Measurements from ENCODE around the gene ZFHX3.
A peak's percentile ranks its signal among the peaks of the same experiment; 100 is the strongest.

ZFHX3 gene

GRCh38 chr16:72838951-72839350 lies 209.0 kb downstream of the ZFHX3 start:
- Histone ChIP-seq H3K4me1 (peaks cover 9% of the 10 kb centered on the region), H3K36me3 (0 out of 2 replicates have a peak, but pooled peaks cover 4% of the 10 kb centered on the region), H3K4me3 (ENCODE audit: low read depth, low read length) (no peak overlapping the region), H3K27me3 (no peaks in the 10 kb centered on the region), H3K9me3 (no peaks in the 10 kb centered on the region)
- TF ChIP-seq CTCF (IDR thresholded peaks at IDR 0.05; ENCODE audit: low read depth, low read length), result no peak
- DNase-seq, result no peak

GRCh38 chr16:72838586-72838910 lies 209.4 kb downstream of the ZFHX3 start:
- no peak overlapping the region for H3K4me3 ChIP-seq (ENCODE audit: low read depth, low read length)
- no peak for TF ChIP-seq CTCF (IDR thresholded peaks at IDR 0.05; ENCODE audit: low read depth, low read length)
- DNase-seq, result no peak

GRCh38 chr16:72837846-72838585 lies 209.9 kb downstream of the ZFHX3 start:
- no peaks in the 10 kb centered on the region for H3K27me3 ChIP-seq
- peaks cover 14% of the 10 kb centered on the region for H3K4me1 ChIP-seq
- 0 out of 2 replicates have a peak, but pooled peaks cover 4% of the 10 kb centered on the region for H3K36me3 ChIP-seq
- DNase-seq, result no peak
- no peak for TF ChIP-seq CTCF (IDR thresholded peaks at IDR 0.05; ENCODE audit: low read depth, low read length)
- H3K9me3 ChIP-seq, result no peaks in the 10 kb centered on the region
- H3K4me3 ChIP-seq (ENCODE audit: low read depth, low read length), result no peak overlapping the region

More at GRCh38 chr16:72838586-72838910, 209.4 kb downstream of the ZFHX3 start:
- H3K36me3 ChIP-seq, result 0 out of 2 replicates have a peak, but pooled peaks cover 4% of the 10 kb centered on the region
- H3K4me1 ChIP-seq, result peaks cover 9% of the 10 kb centered on the region
- no peaks in the 10 kb centered on the region for H3K9me3 ChIP-seq
- no peaks in the 10 kb centered on the region for H3K27me3 ChIP-seq

GRCh38 chr16:72836985-72837384 lies 210.9 kb downstream of the ZFHX3 start:
- peak; percentile 20 for TF ChIP-seq CTCF (IDR thresholded peaks at IDR 0.05; ENCODE audit: low read depth, low read length)
- no peak for DNase-seq

GRCh38 chr16:72836181-72836580 lies 211.7 kb downstream of the ZFHX3 start:
- peaks cover 27% of the 10 kb centered on the region for H3K4me1 ChIP-seq
- no peak for TF ChIP-seq CTCF (IDR thresholded peaks at IDR 0.05; ENCODE audit: low read depth, low read length)
- H3K4me3 ChIP-seq (ENCODE audit: low read depth, low read length), result no peak overlapping the region
- no peaks in the 10 kb centered on the region for H3K27me3 ChIP-seq
- H3K9me3 ChIP-seq, result no peaks in the 10 kb centered on the region
- no peak for DNase-seq
- 0 out of 2 replicates have a peak, but pooled peaks cover 4% of the 10 kb centered on the region for H3K36me3 ChIP-seq

More at GRCh38 chr16:72836985-72837384, 210.9 kb downstream of the ZFHX3 start:
- Histone ChIP-seq H3K4me1 (peaks cover 23% of the 10 kb centered on the region), H3K27me3 (no peaks in the 10 kb centered on the region), H3K36me3 (0 out of 2 replicates have a peak, but pooled peaks cover 4% of the 10 kb centered on the region), H3K4me3 (ENCODE audit: low read depth, low read length) (no peak overlapping the region), H3K9me3 (no peaks in the 10 kb centered on the region)

- H3K27me3 ChIP-seq, result no peaks in the 10 kb centered on the region
- no peak for TF ChIP-seq CTCF (IDR thresholded peaks at IDR 0.05; ENCODE audit: low read depth, low read length)
- no peaks in the 10 kb centered on the region for H3K9me3 ChIP-seq
- DNase-seq, result no peak
- H3K4me1 ChIP-seq, result peaks cover 26% of the 10 kb centered on the region
- peaks cover 8% of the 10 kb centered on the region for H3K36me3 ChIP-seq
- H3K4me3 ChIP-seq (ENCODE audit: low read depth, low read length), result no peak overlapping the region
Observed at GRCh38 chr16:72835086-72835485, 212.8 kb downstream of the ZFHX3 start.

Measured in BE2C (cell line).